ENCODE results near the gene SMYD3.

DNA sequence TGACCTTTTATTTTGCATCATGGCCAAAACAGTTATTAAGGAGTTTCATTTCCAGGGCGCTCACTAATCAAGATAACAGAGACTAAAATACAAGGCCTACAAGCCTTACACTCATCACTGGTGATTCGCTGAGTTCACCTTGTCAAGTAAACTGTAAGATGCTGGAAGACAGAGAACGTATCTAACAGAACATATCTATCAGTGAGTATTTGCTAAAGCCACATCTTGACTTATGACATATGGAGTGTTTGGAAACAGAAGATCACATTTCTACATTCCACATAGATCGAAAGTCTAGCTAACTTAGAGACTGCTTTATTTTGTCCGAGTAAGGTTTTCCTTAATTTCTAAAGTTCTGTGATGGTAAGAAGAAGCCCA is 506.5 kb downstream of the SMYD3 start:
- TF ChIP-seq, protein P1, sequence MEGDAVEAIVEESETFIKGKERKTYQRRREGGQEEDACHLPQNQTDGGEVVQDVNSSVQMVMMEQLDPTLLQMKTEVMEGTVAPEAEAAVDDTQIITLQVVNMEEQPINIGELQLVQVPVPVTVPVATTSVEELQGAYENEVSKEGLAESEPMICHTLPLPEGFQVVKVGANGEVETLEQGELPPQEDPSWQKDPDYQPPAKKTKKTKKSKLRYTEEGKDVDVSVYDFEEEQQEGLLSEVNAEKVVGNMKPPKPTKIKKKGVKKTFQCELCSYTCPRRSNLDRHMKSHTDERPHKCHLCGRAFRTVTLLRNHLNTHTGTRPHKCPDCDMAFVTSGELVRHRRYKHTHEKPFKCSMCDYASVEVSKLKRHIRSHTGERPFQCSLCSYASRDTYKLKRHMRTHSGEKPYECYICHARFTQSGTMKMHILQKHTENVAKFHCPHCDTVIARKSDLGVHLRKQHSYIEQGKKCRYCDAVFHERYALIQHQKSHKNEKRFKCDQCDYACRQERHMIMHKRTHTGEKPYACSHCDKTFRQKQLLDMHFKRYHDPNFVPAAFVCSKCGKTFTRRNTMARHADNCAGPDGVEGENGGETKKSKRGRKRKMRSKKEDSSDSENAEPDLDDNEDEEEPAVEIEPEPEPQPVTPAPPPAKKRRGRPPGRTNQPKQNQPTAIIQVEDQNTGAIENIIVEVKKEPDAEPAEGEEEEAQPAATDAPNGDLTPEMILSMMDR (IDR thresholded peaks at IDR 0.05), result no peak
- no peak for TF ChIP-seq POLR2A (IDR thresholded peaks at IDR 0.05)
